A549 (cell line): ENCODE results near the gene NUP214. TPM values are rescaled to one million over a fixed set of nuclear protein-coding genes. Genes with fewer than 3 reads are reported as not detected.
A peak's percentile ranks its signal among the peaks of the same experiment; 100 is the strongest.

Source experiments
- ATAC-seq, 2 experiments: fragments of 200-7000 bp in 1 of 2; fragments of >200 bp in 1 of 2; cut with Nextera tagmentation in 1 of 2; cut with Tn5 transposase in 1 of 2; 3 replicates each; pipeline versions ENCODE4 v1.8.0 to v1.9.1; 2018 to 2020; ENCODE audit warnings: mild to moderate bottlenecking in 1 of 2, moderate library complexity in 1 of 2
- CTCF ChIA-PET: fragments of 300-600 bp; sonication (Branson Sonifier 250); formaldehyde crosslinking; extraction: SDS; loops from one replicate; lab custom pipeline; 2021; ENCODE audit warnings: antibody characterized with exemption, inconsistent platforms; lab: Yijun Ruan, JAX
- POLR2A ChIA-PET: fragments of 350-600 bp; formaldehyde crosslinking; extraction: SDS; loops from one replicate; lab custom pipeline; 2021; ENCODE audit warnings: antibody characterized with exemption, inconsistent platforms; lab: Yijun Ruan, JAX
- DNase-seq, 2 experiments: peaks; one replicate each; pipeline versions ENCODE4 v3.0.0 to v3.0.0-alpha.2; 2011 to 2016; ENCODE audit warnings: low read depth in 1 of 2, low spot score in 1 of 2
- FAIRE-seq: peaks from 2 replicates; lab custom pipeline; 2011; peaks lifted over from hg19 to GRCh38; lab: Jason Lieb, UNC
- H3K27ac ChIP-seq, 2 experiments: fragments of >200 bp; sonication (Bioruptor Twin); formaldehyde crosslinking; 3 replicates each; pipeline ENCODE4 v1.5.1; 2016 to 2017
- H3K4me1 ChIP-seq: fragments of >200 bp; sonication (Bioruptor Twin); formaldehyde crosslinking; 3 replicates; pipeline ENCODE4 v1.6.1; 2016
- H3K4me2 ChIP-seq: fragments of >200 bp; sonication (Bioruptor Twin); formaldehyde crosslinking; 3 replicates; pipeline ENCODE4 v1.6.1; 2016
- H3K4me3 ChIP-seq: fragments of >200 bp; sonication (Bioruptor Twin); formaldehyde crosslinking; 3 replicates; pipeline ENCODE4 v1.5.1; 2016
- H3K9me3 ChIP-seq: fragments of >200 bp; sonication (Bioruptor Twin); formaldehyde crosslinking; 3 replicates; pipeline ENCODE4 v1.6.1; 2016
- BHLHE40 ChIP-seq: IDR thresholded peaks from 2 replicates; pipeline ENCODE4 v1.6.1; 2012; ENCODE audit warnings: low read depth, low read length, inconsistent platforms
- CBX2 ChIP-seq: fragments of 200-600 bp; sonication (generic); IDR thresholded peaks from 2 replicates; pipeline ENCODE4 v1.6.1; 2016; ENCODE audit warnings: low read depth, mild to moderate bottlenecking, borderline replicate concordance
- CHD2 ChIP-seq: fragments of 150-350 bp; IDR thresholded peaks from 2 replicates; pipeline ENCODE4 v1.6.1; 2014; ENCODE audit warnings: low read length; ENCODE audit not compliant: partially characterized antibody
- EHMT2 ChIP-seq: fragments of 200-600 bp; sonication (generic); IDR thresholded peaks from 2 replicates; pipeline ENCODE4 v1.6.1; 2016; ENCODE audit warnings: antibody characterized with exemption, low read depth, mild to moderate bottlenecking, moderate library complexity
- EP300 ChIP-seq, 2 experiments: fragments of >200 bp; sonication (Bioruptor Twin); formaldehyde crosslinking; IDR thresholded peaks; 2 replicates in 1 of 2; 3 replicates in 1 of 2; pipeline ENCODE4 v1.6.1; 2016 to 2017
- ESRRA ChIP-seq: fragments of 150-350 bp; IDR thresholded peaks from 2 replicates; pipeline ENCODE4 v1.6.1; 2014; ENCODE audit warnings: mild to moderate bottlenecking, low read length, borderline replicate concordance
- FOSL2 ChIP-seq, 2 experiments: fragments of 450-650 bp in 1 of 2; fragments of >200 bp in 1 of 2; sonication (Bioruptor Twin) in 1 of 2; formaldehyde crosslinking; IDR thresholded peaks; 2 replicates each; pipeline versions ENCODE4 v1.5.0 to v1.6.1; 2016 to 2020; ENCODE audit warnings: mild to moderate bottlenecking in 1 of 2, moderate library complexity in 1 of 2
- HEYL ChIP-seq: fragments of 250-450 bp; sonication (Bioruptor Pico); IDR thresholded peaks from 2 replicates; pipeline ENCODE4 v1.8.0; 2021; ENCODE audit warnings: mild to moderate bottlenecking, moderate library complexity
- HOXA7 ChIP-seq: fragments of 250-450 bp; sonication (Bioruptor Pico); IDR thresholded peaks from 2 replicates; pipeline ENCODE4 v1.5.0; 2020; ENCODE audit warnings: mild to moderate bottlenecking, moderate library complexity
- HOXB13 ChIP-seq: fragments of 250-450 bp; sonication (Bioruptor Pico); IDR thresholded peaks from 2 replicates; pipeline ENCODE4 v1.5.0; 2020; ENCODE audit warnings: low read depth, mild to moderate bottlenecking, moderate library complexity
- HOXB5 ChIP-seq: fragments of 250-450 bp; sonication (Bioruptor Pico); IDR thresholded peaks from 2 replicates; pipeline ENCODE4 v1.5.0; 2020; ENCODE audit warnings: mild to moderate bottlenecking, moderate library complexity
- JUN ChIP-seq, 2 experiments: fragments of >200 bp; sonication (Bioruptor Twin); formaldehyde crosslinking; IDR thresholded peaks; 2 replicates in 1 of 2; 3 replicates in 1 of 2; pipeline ENCODE4 v1.6.1; 2016 to 2017
- KDM1A ChIP-seq: fragments of 200-600 bp; sonication (generic); IDR thresholded peaks from 2 replicates; pipeline ENCODE4 v1.6.1; 2016; ENCODE audit warnings: low read depth, mild to moderate bottlenecking
- KDM5A ChIP-seq: fragments of 200-600 bp; sonication (generic); IDR thresholded peaks from 2 replicates; pipeline ENCODE4 v1.6.1; 2016; ENCODE audit warnings: antibody characterized with exemption, mild to moderate bottlenecking
- MAFK ChIP-seq: fragments of 450-650 bp; IDR thresholded peaks from 2 replicates; pipeline ENCODE4 v1.6.1; 2014; ENCODE audit not compliant: partially characterized antibody
- MYC ChIP-seq: IDR thresholded peaks from 2 replicates; pipeline ENCODE4 v1.6.1; 2012; ENCODE audit warnings: mild to moderate bottlenecking, inconsistent platforms, low read length, improper control_type of control experiment, borderline replicate concordance
- NFE2L2 ChIP-seq: fragments of 150-350 bp; conservative IDR thresholded peaks from 2 replicates; pipeline ENCODE4 v1.6.1; 2014; ENCODE audit warnings: low read length
- NPAS2 ChIP-seq: fragments of 250-450 bp; sonication (Bioruptor Pico); IDR thresholded peaks from 2 replicates; pipeline ENCODE4 v1.8.0; 2022; ENCODE audit warnings: mild to moderate bottlenecking, moderate library complexity, borderline replicate concordance
- POLR2A ChIP-seq: IDR thresholded peaks from 2 replicates; pipeline ENCODE4 v1.6.1; 2012; ENCODE audit warnings: mild to moderate bottlenecking, low read length
- POLR2AphosphoS2 ChIP-seq: conservative IDR thresholded peaks from 2 replicates; pipeline ENCODE4 v1.6.1; 2012; ENCODE audit warnings: low read length, improper control_type of control experiment, inconsistent platforms
- RCOR1 ChIP-seq: fragments of 150-350 bp; IDR thresholded peaks from 2 replicates; pipeline ENCODE4 v1.6.1; 2014; ENCODE audit warnings: antibody characterized with exemption, low read length, low read depth
- RFX5 ChIP-seq: fragments of 450-650 bp; IDR thresholded peaks from 2 replicates; pipeline ENCODE4 v1.7.1; 2014; ENCODE audit warnings: antibody characterized with exemption, mild to moderate bottlenecking, moderate library complexity
- RNF2 ChIP-seq: fragments of 200-600 bp; sonication (generic); IDR thresholded peaks from 2 replicates; pipeline ENCODE4 v1.6.1; 2016; ENCODE audit warnings: low read depth, mild to moderate bottlenecking, antibody characterized with exemption, moderate library complexity, borderline replicate concordance
- SREBF2 ChIP-seq: fragments of 450-650 bp; IDR thresholded peaks from 2 replicates; pipeline ENCODE4 v1.6.1; 2014; ENCODE audit warnings: mild to moderate bottlenecking, moderate library complexity
- TP53 ChIP-seq: fragments of 250-450 bp; sonication (Bioruptor Pico); IDR thresholded peaks from 2 replicates; pipeline ENCODE4 v1.5.0; 2021; ENCODE audit warnings: mild to moderate bottlenecking, moderate library complexity
- ZSCAN20 ChIP-seq: fragments of 250-450 bp; sonication (Bioruptor Pico); IDR thresholded peaks from 2 replicates; pipeline ENCODE4 v1.8.0; 2022; ENCODE audit warnings: mild to moderate bottlenecking, moderate library complexity
- WGBS: methylation state at CpG from one replicate; pipeline ENCODE4 v1.1.6; 2017; ENCODE audit errors: missing lambda C conversion rate; 5-methylcytosine and 5-hydroxymethylcytosine counted together
- polyA plus RNA-seq, 4 experiments: library from polyadenylated mRNA; depleted of rRNA in 3 of 4; stranded (reverse); fragments of >200 nt; fragmentation: RNase III in 1 of 4; extraction: RNeasy Plus Mini Kit Qiagen cat#74134 plus additional on column Dnase treatment in 1 of 4; gene quantifications; 2 replicates in 3 of 4; 3 replicates in 1 of 4; pipeline ENCODE4 v1.2.3, GENCODE V29; 2011 to 2017
- TF ChIP-seq, protein P1 (sequence below): fragments of >200 bp; sonication (Bioruptor Twin); formaldehyde crosslinking; IDR thresholded peaks from 2 replicates; pipeline ENCODE4 v1.6.1; 2016
- TF ChIP-seq, protein P2 (sequence below): IDR thresholded peaks from 2 replicates; pipeline ENCODE4 v1.6.1; 2012

Gene NUP214
- polyA plus RNA-seq, 2 of the 4 experiments (the other 2 are of a cell fraction): 14.4 to 18.5 TPM

DNA sequence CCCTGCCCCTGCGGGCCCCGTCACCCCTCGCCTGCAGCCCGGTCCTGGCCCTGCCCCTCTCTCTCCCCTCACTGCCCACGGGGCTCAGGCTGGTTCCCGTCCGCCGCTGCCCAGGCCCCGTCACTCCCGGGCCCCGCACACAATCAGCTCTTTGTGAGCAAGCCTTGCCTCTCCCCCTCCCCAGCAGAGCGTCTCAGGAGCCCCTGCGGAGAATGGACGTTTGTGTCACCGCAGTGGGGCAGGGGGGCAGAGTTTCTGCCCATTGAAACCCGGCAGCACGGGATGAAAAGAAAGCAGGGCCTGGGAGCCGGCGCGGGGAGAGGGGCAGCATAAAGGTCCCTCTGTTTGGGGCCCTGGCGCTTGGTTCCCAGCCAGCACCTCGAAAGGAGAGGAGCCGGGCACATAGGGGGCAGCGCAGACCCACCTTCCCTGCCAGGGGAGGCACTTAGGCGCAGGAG, 13.5 kb upstream of the NUP214 start:
- no peak for ATAC-seq
- FAIRE-seq: no peak
- TF ChIP-seq HEYL (CRISPR knock-in tag) (no peak), MYC (no peak), RNF2 (no peak), CBX2 (no peak), KDM1A (no peak), ESRRA (no peak), CHD2 (no peak), ZSCAN20 (CRISPR knock-in tag) (no peak), HOXA7 (no peak), POLR2AphosphoS2 (no peak), NPAS2 (CRISPR knock-in tag) (no peak), HOXB13 (CRISPR knock-in tag) (no peak), RFX5 (no peak)
- TF ChIP-seq, protein P1, sequence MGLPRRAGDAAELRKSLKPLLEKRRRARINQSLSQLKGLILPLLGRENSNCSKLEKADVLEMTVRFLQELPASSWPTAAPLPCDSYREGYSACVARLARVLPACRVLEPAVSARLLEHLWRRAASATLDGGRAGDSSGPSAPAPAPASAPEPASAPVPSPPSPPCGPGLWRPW: no peak
- TF ChIP-seq, protein P2, sequence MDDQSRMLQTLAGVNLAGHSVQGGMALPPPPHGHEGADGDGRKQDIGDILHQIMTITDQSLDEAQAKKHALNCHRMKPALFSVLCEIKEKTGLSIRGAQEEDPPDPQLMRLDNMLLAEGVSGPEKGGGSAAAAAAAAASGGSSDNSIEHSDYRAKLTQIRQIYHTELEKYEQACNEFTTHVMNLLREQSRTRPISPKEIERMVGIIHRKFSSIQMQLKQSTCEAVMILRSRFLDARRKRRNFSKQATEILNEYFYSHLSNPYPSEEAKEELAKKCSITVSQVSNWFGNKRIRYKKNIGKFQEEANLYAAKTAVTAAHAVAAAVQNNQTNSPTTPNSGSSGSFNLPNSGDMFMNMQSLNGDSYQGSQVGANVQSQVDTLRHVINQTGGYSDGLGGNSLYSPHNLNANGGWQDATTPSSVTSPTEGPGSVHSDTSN: no peak

DNA sequence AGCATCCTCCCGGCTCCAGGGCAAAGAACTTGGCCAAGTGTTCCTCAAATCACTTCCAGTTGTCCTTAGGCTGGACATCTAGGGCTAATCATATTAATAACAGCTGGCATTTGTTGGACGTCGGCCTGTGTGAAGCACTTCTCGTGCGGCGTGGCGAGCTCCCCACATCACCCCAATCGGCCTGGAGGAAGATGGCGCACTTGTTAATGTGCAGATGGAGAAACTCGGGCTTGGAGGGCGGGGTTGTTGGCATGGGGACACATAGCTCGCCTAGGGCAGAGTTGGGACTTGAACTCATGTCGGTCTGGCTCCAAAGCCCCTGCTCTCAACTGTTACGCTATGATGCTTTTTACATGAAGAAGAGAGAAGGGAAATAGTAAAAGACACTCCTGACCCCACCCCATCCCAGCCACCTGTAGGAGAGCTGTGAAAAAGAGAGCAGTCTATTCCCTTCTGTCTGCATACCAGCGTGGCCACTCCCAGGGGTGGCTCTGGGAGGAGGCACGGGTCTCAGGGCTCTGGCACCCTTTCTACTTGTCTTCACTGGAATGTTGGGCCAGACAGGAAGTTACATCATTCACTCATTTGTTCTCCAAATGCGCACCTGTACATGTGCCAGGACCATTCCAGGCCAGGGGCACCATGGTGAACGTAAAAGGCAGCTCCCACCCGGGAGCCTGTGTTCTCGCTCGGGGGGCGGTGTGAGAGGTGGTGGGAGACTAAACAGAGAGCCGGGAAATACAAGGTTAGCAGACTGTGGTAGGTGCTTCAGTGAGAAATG, 12.8 kb upstream of the NUP214 start:
- FAIRE-seq (no peak), DNase-seq (no peak), ATAC-seq (no peak)
- no peak overlapping the region for H3K4me3 ChIP-seq
- CTCF ChIA-PET: interaction anchor here (1.1 to 1.7 kb wide), 4 partner anchors 8 to 224 kb away, joined by 4 to 5 read pairs (median 4); no protein-coding TSS in a partner anchor
- 0 out of 3 replicates have a peak overlapping the region, but pooled peaks have one; percentile 5 for H3K4me2 ChIP-seq
- H3K4me1 ChIP-seq: 0 out of 3 replicates have a peak, but pooled peaks cover 6% of the 10 kb centered on the region
- TF ChIP-seq MAFK: no peak
- no peak for TF ChIP-seq RFX5
- TF ChIP-seq NFE2L2: no peak
- TF ChIP-seq RCOR1: no peak
- no peak for TF ChIP-seq MYC
- no peak for TF ChIP-seq JUN (IDR thresholded peaks at IDR 0.05)
- no peak for TF ChIP-seq EP300 (IDR thresholded peaks at IDR 0.05)
- TF ChIP-seq HOXB5: no peak
- TF ChIP-seq HOXA7: no peak
- no peak for TF ChIP-seq SREBF2
- no peak for TF ChIP-seq POLR2A
- no peak for TF ChIP-seq KDM5A
- no peak for TF ChIP-seq TP53 (CRISPR knock-in tag)
- TF ChIP-seq EHMT2: no peak
- TF ChIP-seq HEYL (CRISPR knock-in tag): no peak
- no peak for TF ChIP-seq BHLHE40
- no peak for TF ChIP-seq ESRRA
- no peak for TF ChIP-seq FOSL2 (IDR thresholded peaks at IDR 0.05)
- TF ChIP-seq FOSL2 (CRISPR knock-in tag; IDR thresholded peaks at IDR 0.05): no peak
- POLR2A ChIA-PET: interaction anchor here (0.6 to 3.5 kb wide), 3 partner anchors 9 to 252 kb away, joined by 6 to 11 read pairs (median 11); partner anchors contain the start of gene NUP214
- WGBS: 85% methylated on average over 23 of the region's 23 CpGs
- H3K27ac ChIP-seq: peak overlapping the region in 1 of 2 experiments; percentile 41; a peak in 1 of 6 replicates
- no peaks in the 10 kb centered on the region for H3K9me3 ChIP-seq

More for the DNA sequence above, 13.5 kb upstream of the NUP214 start:
- H3K4me2 ChIP-seq: no peak overlapping the region
- ChIA-PET CTCF (interaction anchor here (1.2 to 1.7 kb wide), 2 partner anchors 66 to 225 kb away, joined by 4 to 5 read pairs; no protein-coding TSS in a partner anchor), POLR2A (interaction anchor here (3.5 kb wide), 1 partner anchor 13 kb away, joined by 11 read pairs; the partner anchor contains the start of gene NUP214)
- 0 out of 3 replicates have a peak, but pooled peaks cover 6% of the 10 kb centered on the region for H3K4me1 ChIP-seq
- H3K9me3 ChIP-seq: no peaks in the 10 kb centered on the region
- 90% methylated on average over 24 of the region's 25 CpGs for WGBS
- no peak overlapping the region for H3K4me3 ChIP-seq
- peak overlapping the region in 1 of 2 experiments; percentile 33; a peak in 1 of 6 replicates for H3K27ac ChIP-seq
- DNase-seq: no peak
